HCT116 (cell line): ENCODE data around the gene SLIT1. TPM values are rescaled to one million over a fixed set of nuclear protein-coding genes. Genes with fewer than 3 reads are reported as not detected.

Source experiments
- ATAC-seq: fragments of 200-7000 bp; cut with Tn5 transposase; 2 replicates; pipeline ENCODE4 v1.9.1; 2020; ENCODE audit warnings: mild to moderate bottlenecking, moderate library complexity
- BruUV-seq: library from RNA; stranded (reverse); fragments of 400-500 nt; replicated peaks from 2 replicates; lab custom pipeline; 2021; lab: Mats Ljungman, UMichigan
- CTCF ChIA-PET: fragments of 300-600 bp; sonication (Branson Sonifier 250); formaldehyde crosslinking; loops from one replicate; lab custom pipeline; 2021; ENCODE audit warnings: antibody characterized with exemption; lab: Charles Lee
- POLR2A ChIA-PET: fragments of 300-600, 350-600 bp; sonication (Branson Sonifier 250); formaldehyde crosslinking; loops from one replicate; lab custom pipeline; 2021; ENCODE audit warnings: antibody characterized with exemption; lab: Charles Lee
- RAD21 ChIA-PET, 2 experiments: fragments of 300-600 bp; sonication (Branson Sonifier 250); formaldehyde crosslinking; loops; one replicate each; lab custom pipeline; 2023; ENCODE audit warnings: low total read pairs in 2 of 2; ENCODE audit not compliant: uncharacterized antibody in 2 of 2, unreplicated experiment in 2 of 2, low non-redundant PET in 1 of 2; lab: Charles Lee
- DNase-seq: peaks from one replicate; pipeline ENCODE4 v3.0.0-alpha.2; 2010; ENCODE audit warnings: low read depth, low spot score
- H2AFZ ChIP-seq: fragments of 200-600 bp; shearing (Covaris generic), sonication (generic); 2 replicates; pipeline ENCODE4 v1.6.1; 2017; ENCODE audit warnings: low read depth, mixed run types, mixed read lengths, antibody characterized with exemption, low read length; ENCODE audit not compliant: poor library complexity, severe bottlenecking
- H3K27ac ChIP-seq: 2 replicates; pipeline ENCODE4 v1.5.1; 2012; ENCODE audit warnings: low read depth, low read length
- H3K27me3 ChIP-seq: fragments of 200-600 bp; sonication (generic); 2 replicates; pipeline ENCODE4 v1.6.1; 2016; ENCODE audit warnings: mixed run types, low read length, mixed read lengths; ENCODE audit not compliant: insufficient read depth
- H3K36me3 ChIP-seq, 2 experiments: fragments of 200-500 bp in 1 of 2; fragments of 200-600 bp in 1 of 2; sonication (Bioruptor generic) in 1 of 2; sonication (generic) in 1 of 2; 2 replicates each; pipeline versions ENCODE4 v1.5.1 to v1.6.1; 2014 to 2016; ENCODE audit warnings: low read length in 2 of 2, inconsistent platforms in 1 of 2, mixed read lengths in 1 of 2, mixed run types in 1 of 2; ENCODE audit not compliant: insufficient read depth in 2 of 2, control insufficient read depth in 1 of 2
- H3K4me1 ChIP-seq, 2 experiments: fragments of 200-600 bp in 1 of 2; sonication (generic) in 1 of 2; 2 replicates each; pipeline versions ENCODE4 v1.5.1 to v1.6.1; 2012 to 2017; ENCODE audit warnings: low read length in 2 of 2, inconsistent platforms in 1 of 2, mild to moderate bottlenecking in 1 of 2, mixed read lengths in 1 of 2, mixed run types in 1 of 2, moderate library complexity in 1 of 2; ENCODE audit not compliant: insufficient read depth in 2 of 2, control insufficient read depth in 1 of 2
- H3K4me2 ChIP-seq: fragments of 200-600 bp; sonication (generic); 2 replicates; pipeline ENCODE4 v1.6.1; 2017; ENCODE audit warnings: mixed run types, low read length, mixed read lengths
- H3K4me3 ChIP-seq, 2 experiments: fragments of 200-600 bp in 1 of 2; sonication (generic) in 1 of 2; replicated peaks in 1 of 2; 2 replicates each; pipeline ENCODE4 v1.5.1; 2011 to 2016; ENCODE audit warnings: low read length in 2 of 2, control low read depth in 1 of 2, low read depth in 1 of 2, mild to moderate bottlenecking in 1 of 2, mixed read lengths in 1 of 2, mixed run types in 1 of 2
- H3K79me2 ChIP-seq: fragments of 200-600 bp; sonication (generic); 2 replicates; pipeline ENCODE4 v1.6.1; 2017; ENCODE audit warnings: mild to moderate bottlenecking, mixed run types, low read length, moderate library complexity, mixed read lengths; ENCODE audit not compliant: insufficient read depth
- H3K9ac ChIP-seq: fragments of 200-600 bp; sonication (generic); 2 replicates; pipeline ENCODE4 v1.6.1; 2016; ENCODE audit warnings: low read length, mixed read lengths
- H3K9me2 ChIP-seq: fragments of 200-600 bp; sonication (generic), shearing (Covaris generic); 2 replicates; pipeline ENCODE4 v1.6.1; 2017; ENCODE audit warnings: mixed run types, mild to moderate bottlenecking, moderate library complexity; ENCODE audit not compliant: insufficient read depth
- H3K9me3 ChIP-seq, 2 experiments: fragments of 200-500 bp in 1 of 2; fragments of 200-600 bp in 1 of 2; sonication (Bioruptor generic) in 1 of 2; sonication (generic) in 1 of 2; 2 replicates each; pipeline ENCODE4 v1.6.1; 2014 to 2017; ENCODE audit warnings: low read length in 2 of 2, mixed read lengths in 2 of 2, inconsistent platforms in 1 of 2, low read depth in 1 of 2, mild to moderate bottlenecking in 1 of 2, mixed run types in 1 of 2, moderate library complexity in 1 of 2; ENCODE audit not compliant: control insufficient read depth in 1 of 2, insufficient read depth in 1 of 2
- H4K20me1 ChIP-seq: fragments of 200-600 bp; sonication (generic), shearing (Covaris generic); 2 replicates; pipeline ENCODE4 v1.6.1; 2017; ENCODE audit warnings: mixed run types, mild to moderate bottlenecking, moderate library complexity; ENCODE audit not compliant: insufficient read depth
- CBX3 ChIP-seq: IDR thresholded peaks from 2 replicates; pipeline ENCODE4 v1.6.1; 2012; ENCODE audit warnings: low read depth
- CEBPB ChIP-seq: IDR thresholded peaks from 2 replicates; pipeline ENCODE4 v1.6.1; 2012; ENCODE audit warnings: low read depth
- EZH2 ChIP-seq: fragments of 200-600 bp; sonication (generic); IDR thresholded peaks from 2 replicates; pipeline ENCODE4 v1.6.1; 2017; ENCODE audit warnings: antibody characterized with exemption, mixed run types
- FOSL1 ChIP-seq: IDR thresholded peaks from 2 replicates; pipeline ENCODE4 v1.6.1; 2012; ENCODE audit warnings: low read depth
- JUND ChIP-seq: IDR thresholded peaks from 2 replicates; pipeline ENCODE4 v1.6.1; 2012
- POLR2A ChIP-seq: IDR thresholded peaks from 2 replicates; pipeline ENCODE4 v1.7.0; 2011; ENCODE audit warnings: borderline replicate concordance; ENCODE audit not compliant: insufficient read depth, insufficient read length; ENCODE audit errors: extremely low read depth
- RAD21 ChIP-seq: IDR thresholded peaks from 2 replicates; pipeline ENCODE4 v1.6.1; 2012; ENCODE audit warnings: low read depth, mild to moderate bottlenecking
- SIN3A ChIP-seq: IDR thresholded peaks from 2 replicates; pipeline ENCODE4 v1.6.1; 2012; ENCODE audit warnings: low read depth
- SP1 ChIP-seq: IDR thresholded peaks from 2 replicates; pipeline ENCODE4 v1.6.1; 2012; ENCODE audit warnings: low read depth
- SRF ChIP-seq: IDR thresholded peaks from 2 replicates; pipeline ENCODE4 v1.6.1; 2012; ENCODE audit warnings: low read depth
- intact Hi-C: fragments of 100-400 bp; cut with micrococcal nuclease; formaldehyde crosslinking; loops from 2 replicates; pipeline ENCODE4 v1.10.0; 2022
- total RNA-seq: library from RNA; stranded (reverse); gene quantifications from one replicate; pipeline ENCODE4 v1.2.1, GENCODE V29; 2021; ENCODE audit not compliant: unreplicated experiment
- TF ChIP-seq, protein P1 (sequence below): IDR thresholded peaks from 2 replicates; pipeline ENCODE4 v1.6.1; 2012
- TF ChIP-seq, protein P2 (sequence below), 3 experiments: fragments of 200-600 bp in 1 of 3; sonication (generic) in 1 of 3; IDR thresholded peaks in 2 of 3; conservative IDR thresholded peaks in 1 of 3; 2 replicates each; pipeline ENCODE4 v1.5.1; 2012 to 2017; ENCODE audit warnings: low read depth in 2 of 3, low read length in 2 of 3, antibody characterized with exemption in 1 of 3, borderline replicate concordance in 1 of 3, control low read depth in 1 of 3, mild to moderate bottlenecking in 1 of 3, mixed read lengths in 1 of 3, mixed run types in 1 of 3, moderate library complexity in 1 of 3; ENCODE audit not compliant: insufficient read depth in 1 of 3
- TF ChIP-seq, protein P3 (sequence below): IDR thresholded peaks from 2 replicates; pipeline ENCODE4 v1.6.1; 2011; ENCODE audit warnings: mild to moderate bottlenecking, low read length, moderate library complexity; ENCODE audit not compliant: insufficient replicate concordance; ENCODE audit errors: extremely low read depth

Gene SLIT1
- total RNA-seq, 1 experiment from 2014 or later: 0.42 TPM

DNA sequence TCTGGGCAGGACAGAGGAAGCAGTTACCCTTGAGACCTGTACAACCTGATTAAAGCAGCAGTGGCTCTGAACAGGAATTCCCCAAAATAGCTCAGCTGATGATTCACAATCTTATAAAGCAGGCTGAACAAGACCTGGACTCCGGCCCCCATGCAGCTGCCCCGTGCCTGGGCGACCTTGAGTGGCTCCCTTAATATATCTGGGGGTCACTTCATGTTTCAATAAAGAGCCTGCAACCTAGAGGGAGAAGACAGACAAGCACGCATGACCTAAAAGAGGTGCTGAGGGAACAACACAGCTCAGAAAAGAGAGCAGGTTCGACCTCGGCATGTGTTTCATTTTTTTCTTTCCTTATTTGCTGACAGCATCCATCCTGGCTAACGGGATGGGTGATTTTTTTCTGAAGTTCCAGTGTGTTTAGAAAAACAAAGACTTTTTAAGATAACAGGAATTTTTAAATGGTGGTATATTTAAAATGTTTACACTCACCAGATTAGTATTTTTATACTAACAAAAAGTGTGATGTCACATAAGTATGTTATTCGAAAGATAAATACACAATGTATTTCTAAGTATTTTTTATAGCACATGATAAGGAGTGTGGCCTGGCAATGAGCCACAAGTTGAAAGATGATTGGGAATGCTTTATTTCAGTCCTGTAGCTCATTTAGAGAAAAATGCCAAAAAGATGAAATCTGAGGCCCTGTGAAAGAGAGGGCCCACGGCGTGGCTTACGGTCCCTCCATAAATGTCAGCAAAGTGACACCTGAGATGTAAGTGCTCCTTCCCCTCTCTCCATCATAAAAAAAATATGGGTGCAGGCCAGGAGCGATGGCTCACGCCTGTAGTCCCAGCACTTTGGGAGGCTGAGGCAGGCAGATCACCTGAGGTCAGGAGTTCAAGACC lies 161.3 kb downstream of the SLIT1 start:
- Histone ChIP-seq H3K27me3 (no peaks in the 10 kb centered on the region; the same call in 1 of the 2 replicates), H3K9me3 (no peaks in the 10 kb centered on the region), H2AFZ (peak overlapping the region; percentile 45), H3K79me2 (no peaks in the 10 kb centered on the region), H3K4me3 (peak overlapping the region in 1 of 2 experiments; percentile 3; a peak in 1 of 4 replicates), H3K27ac (no peak overlapping the region; the same call in 1 of the 2 replicates), H3K9me2 (no peaks in the 10 kb centered on the region), H3K4me1 (peaks cover 11 to 20% of the 10 kb centered on the region in 2 experiments; a peak in 3 of 4 replicates), H3K4me2 (peak overlapping the region; percentile 59), H3K9ac (no peak overlapping the region), H3K36me3 (no peaks in the 10 kb centered on the region), H4K20me1 (no peaks in the 10 kb centered on the region)
- ChIA-PET POLR2A (interaction anchor here (0.6 to 2.7 kb wide), 2 partner anchors 12 to 175 kb away, joined by 4 to 8 read pairs; no protein-coding TSS in a partner anchor), RAD21 (interaction anchor here in 1 of 2 experiments (0.6 kb wide), 1 partner anchor 308 kb away, joined by 3 read pairs; no protein-coding TSS in a partner anchor), CTCF (interaction anchor here (0.9 to 5.8 kb wide), 13 partner anchors 11 to 383 kb away, joined by 3 to 107 read pairs (median 5); no protein-coding TSS in a partner anchor)
- no TSS peak for BruUV-seq
- ATAC-seq (peak; percentile 64), DNase-seq (no peak)
- TF ChIP-seq, protein P1, sequence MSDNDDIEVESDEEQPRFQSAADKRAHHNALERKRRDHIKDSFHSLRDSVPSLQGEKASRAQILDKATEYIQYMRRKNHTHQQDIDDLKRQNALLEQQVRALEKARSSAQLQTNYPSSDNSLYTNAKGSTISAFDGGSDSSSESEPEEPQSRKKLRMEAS: peak; percentile 17; the same call in 1 of the 2 replicates
- TF ChIP-seq RAD21 (0 out of 2 replicates have a peak, but pooled peaks have one; percentile 6), FOSL1 (peak; percentile 52; the same call in 1 of the 2 replicates), POLR2A (no peak), SRF (0 out of 2 replicates have a peak, but pooled peaks have one; percentile 24), CBX3 (0 out of 2 replicates have a peak, but pooled peaks have one; percentile 47), EZH2 (no peak), CEBPB (no peak), SIN3A (no peak), JUND (peak; percentile 45; the same call in 1 of the 2 replicates), SP1 (peak; percentile 67)
- TF ChIP-seq, protein P2, sequence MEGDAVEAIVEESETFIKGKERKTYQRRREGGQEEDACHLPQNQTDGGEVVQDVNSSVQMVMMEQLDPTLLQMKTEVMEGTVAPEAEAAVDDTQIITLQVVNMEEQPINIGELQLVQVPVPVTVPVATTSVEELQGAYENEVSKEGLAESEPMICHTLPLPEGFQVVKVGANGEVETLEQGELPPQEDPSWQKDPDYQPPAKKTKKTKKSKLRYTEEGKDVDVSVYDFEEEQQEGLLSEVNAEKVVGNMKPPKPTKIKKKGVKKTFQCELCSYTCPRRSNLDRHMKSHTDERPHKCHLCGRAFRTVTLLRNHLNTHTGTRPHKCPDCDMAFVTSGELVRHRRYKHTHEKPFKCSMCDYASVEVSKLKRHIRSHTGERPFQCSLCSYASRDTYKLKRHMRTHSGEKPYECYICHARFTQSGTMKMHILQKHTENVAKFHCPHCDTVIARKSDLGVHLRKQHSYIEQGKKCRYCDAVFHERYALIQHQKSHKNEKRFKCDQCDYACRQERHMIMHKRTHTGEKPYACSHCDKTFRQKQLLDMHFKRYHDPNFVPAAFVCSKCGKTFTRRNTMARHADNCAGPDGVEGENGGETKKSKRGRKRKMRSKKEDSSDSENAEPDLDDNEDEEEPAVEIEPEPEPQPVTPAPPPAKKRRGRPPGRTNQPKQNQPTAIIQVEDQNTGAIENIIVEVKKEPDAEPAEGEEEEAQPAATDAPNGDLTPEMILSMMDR (IDR thresholded peaks at IDR 0.05 in 2 of 3, conservative IDR thresholded peaks at IDR 0.05 in 1 of 3; ENCODE audit: borderline replicate concordance in 1 of 3, insufficient read depth in 1 of 3, low read depth in 2 of 3, low read length in 2 of 3): no peak
- TF ChIP-seq, protein P3, sequence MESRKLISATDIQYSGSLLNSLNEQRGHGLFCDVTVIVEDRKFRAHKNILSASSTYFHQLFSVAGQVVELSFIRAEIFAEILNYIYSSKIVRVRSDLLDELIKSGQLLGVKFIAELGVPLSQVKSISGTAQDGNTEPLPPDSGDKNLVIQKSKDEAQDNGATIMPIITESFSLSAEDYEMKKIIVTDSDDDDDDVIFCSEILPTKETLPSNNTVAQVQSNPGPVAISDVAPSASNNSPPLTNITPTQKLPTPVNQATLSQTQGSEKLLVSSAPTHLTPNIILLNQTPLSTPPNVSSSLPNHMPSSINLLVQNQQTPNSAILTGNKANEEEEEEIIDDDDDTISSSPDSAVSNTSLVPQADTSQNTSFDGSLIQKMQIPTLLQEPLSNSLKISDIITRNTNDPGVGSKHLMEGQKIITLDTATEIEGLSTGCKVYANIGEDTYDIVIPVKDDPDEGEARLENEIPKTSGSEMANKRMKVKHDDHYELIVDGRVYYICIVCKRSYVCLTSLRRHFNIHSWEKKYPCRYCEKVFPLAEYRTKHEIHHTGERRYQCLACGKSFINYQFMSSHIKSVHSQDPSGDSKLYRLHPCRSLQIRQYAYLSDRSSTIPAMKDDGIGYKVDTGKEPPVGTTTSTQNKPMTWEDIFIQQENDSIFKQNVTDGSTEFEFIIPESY: no peak
- intact Hi-C loops: loop anchor here (1.0 to 10.0 kb wide), 5 partner anchors 110 to 642 kb away; no protein-coding TSS in a partner anchor
